ENCODE data around the gene ADAMTSL1. TPM values are rescaled to one million over a fixed set of nuclear protein-coding genes. Genes with fewer than 3 reads are reported as not detected.

ADAMTSL1 gene
- total and polyA plus RNA-seq, 2 experiments from 2014 or later, result 2.3 to 5.0 TPM

DNA sequence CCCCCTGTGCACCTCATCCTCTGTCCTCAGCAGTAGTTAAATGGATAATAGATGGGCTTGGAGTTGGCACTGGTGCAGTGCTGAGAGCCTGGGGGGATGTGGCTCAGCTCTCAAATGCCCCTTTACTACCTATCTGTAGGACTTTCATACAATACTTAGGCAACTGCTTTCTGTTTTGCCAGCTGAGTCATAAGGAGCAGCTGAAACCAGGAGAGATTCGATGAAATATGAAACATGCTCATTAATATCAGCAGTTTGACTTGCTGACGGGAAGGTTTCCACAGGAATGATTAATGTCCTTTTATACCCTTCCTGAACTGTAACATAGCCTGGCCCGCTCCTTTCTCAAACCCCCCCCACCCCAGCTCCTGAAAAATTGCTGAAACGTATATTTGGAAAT, 416.4 kb downstream of the ADAMTSL1 start:
- Histone ChIP-seq H3K27me3 (ENCODE audit: insufficient read depth) (no peaks in the 10 kb centered on the region), H2AFZ (no peak overlapping the region), H3K4me3 (no peak overlapping the region), H3K4me2 (no peak overlapping the region), H3F3A (replicated peaks; ENCODE audit: low read depth) (no peaks in the 10 kb centered on the region), H3K36me3 (ENCODE audit: insufficient read depth) (no peaks in the 10 kb centered on the region), H3K79me2 (replicated peaks; ENCODE audit: insufficient read depth) (no peaks in the 10 kb centered on the region), H3K4me1 (ENCODE audit: insufficient read depth) (peaks cover 5% of the 10 kb centered on the region; the same call in 1 of the 2 replicates), H4K20me1 (replicated peaks; ENCODE audit: insufficient read depth) (no peaks in the 10 kb centered on the region), H3K27ac (ENCODE audit: low read depth) (no peak overlapping the region), H3K9me2 (ENCODE audit: insufficient read depth) (peaks cover 6% of the 10 kb centered on the region)
- Mint-ChIP-seq H3K36me3 (ENCODE audit: low read depth) (no peaks in the 10 kb centered on the region), H3K27me3 (ENCODE audit: insufficient read depth, low read depth, poor library complexity) (no peaks in the 10 kb centered on the region), H3K4me1 (peaks cover 9% of the 10 kb centered on the region), H3K27ac (no peak overlapping the region), H3K4me3 (no peak overlapping the region), H3K9me3 (no peaks in the 10 kb centered on the region; the same call in 2 of the 3 replicates)
- ATAC-seq (no peak), DNase-seq (ENCODE audit: low spot score) (no peak)
- TF ChIP-seq JUNB (IDR thresholded peaks at IDR 0.05; ENCODE audit: unreplicated experiment), result no peak
- TF ChIP-seq, protein P1, sequence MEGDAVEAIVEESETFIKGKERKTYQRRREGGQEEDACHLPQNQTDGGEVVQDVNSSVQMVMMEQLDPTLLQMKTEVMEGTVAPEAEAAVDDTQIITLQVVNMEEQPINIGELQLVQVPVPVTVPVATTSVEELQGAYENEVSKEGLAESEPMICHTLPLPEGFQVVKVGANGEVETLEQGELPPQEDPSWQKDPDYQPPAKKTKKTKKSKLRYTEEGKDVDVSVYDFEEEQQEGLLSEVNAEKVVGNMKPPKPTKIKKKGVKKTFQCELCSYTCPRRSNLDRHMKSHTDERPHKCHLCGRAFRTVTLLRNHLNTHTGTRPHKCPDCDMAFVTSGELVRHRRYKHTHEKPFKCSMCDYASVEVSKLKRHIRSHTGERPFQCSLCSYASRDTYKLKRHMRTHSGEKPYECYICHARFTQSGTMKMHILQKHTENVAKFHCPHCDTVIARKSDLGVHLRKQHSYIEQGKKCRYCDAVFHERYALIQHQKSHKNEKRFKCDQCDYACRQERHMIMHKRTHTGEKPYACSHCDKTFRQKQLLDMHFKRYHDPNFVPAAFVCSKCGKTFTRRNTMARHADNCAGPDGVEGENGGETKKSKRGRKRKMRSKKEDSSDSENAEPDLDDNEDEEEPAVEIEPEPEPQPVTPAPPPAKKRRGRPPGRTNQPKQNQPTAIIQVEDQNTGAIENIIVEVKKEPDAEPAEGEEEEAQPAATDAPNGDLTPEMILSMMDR (conservative IDR thresholded peaks at IDR 0.05; ENCODE audit: low read depth in 2 of 2), result no peak
- no peak for TF ChIP-seq EZH2phosphoT487 (IDR thresholded peaks at IDR 0.05; ENCODE audit: unreplicated experiment)
- no peak for TF ChIP-seq CREB1 (CRISPR knock-in tag; IDR thresholded peaks at IDR 0.05; ENCODE audit: low read depth)
- TF ChIP-seq, protein P2, sequence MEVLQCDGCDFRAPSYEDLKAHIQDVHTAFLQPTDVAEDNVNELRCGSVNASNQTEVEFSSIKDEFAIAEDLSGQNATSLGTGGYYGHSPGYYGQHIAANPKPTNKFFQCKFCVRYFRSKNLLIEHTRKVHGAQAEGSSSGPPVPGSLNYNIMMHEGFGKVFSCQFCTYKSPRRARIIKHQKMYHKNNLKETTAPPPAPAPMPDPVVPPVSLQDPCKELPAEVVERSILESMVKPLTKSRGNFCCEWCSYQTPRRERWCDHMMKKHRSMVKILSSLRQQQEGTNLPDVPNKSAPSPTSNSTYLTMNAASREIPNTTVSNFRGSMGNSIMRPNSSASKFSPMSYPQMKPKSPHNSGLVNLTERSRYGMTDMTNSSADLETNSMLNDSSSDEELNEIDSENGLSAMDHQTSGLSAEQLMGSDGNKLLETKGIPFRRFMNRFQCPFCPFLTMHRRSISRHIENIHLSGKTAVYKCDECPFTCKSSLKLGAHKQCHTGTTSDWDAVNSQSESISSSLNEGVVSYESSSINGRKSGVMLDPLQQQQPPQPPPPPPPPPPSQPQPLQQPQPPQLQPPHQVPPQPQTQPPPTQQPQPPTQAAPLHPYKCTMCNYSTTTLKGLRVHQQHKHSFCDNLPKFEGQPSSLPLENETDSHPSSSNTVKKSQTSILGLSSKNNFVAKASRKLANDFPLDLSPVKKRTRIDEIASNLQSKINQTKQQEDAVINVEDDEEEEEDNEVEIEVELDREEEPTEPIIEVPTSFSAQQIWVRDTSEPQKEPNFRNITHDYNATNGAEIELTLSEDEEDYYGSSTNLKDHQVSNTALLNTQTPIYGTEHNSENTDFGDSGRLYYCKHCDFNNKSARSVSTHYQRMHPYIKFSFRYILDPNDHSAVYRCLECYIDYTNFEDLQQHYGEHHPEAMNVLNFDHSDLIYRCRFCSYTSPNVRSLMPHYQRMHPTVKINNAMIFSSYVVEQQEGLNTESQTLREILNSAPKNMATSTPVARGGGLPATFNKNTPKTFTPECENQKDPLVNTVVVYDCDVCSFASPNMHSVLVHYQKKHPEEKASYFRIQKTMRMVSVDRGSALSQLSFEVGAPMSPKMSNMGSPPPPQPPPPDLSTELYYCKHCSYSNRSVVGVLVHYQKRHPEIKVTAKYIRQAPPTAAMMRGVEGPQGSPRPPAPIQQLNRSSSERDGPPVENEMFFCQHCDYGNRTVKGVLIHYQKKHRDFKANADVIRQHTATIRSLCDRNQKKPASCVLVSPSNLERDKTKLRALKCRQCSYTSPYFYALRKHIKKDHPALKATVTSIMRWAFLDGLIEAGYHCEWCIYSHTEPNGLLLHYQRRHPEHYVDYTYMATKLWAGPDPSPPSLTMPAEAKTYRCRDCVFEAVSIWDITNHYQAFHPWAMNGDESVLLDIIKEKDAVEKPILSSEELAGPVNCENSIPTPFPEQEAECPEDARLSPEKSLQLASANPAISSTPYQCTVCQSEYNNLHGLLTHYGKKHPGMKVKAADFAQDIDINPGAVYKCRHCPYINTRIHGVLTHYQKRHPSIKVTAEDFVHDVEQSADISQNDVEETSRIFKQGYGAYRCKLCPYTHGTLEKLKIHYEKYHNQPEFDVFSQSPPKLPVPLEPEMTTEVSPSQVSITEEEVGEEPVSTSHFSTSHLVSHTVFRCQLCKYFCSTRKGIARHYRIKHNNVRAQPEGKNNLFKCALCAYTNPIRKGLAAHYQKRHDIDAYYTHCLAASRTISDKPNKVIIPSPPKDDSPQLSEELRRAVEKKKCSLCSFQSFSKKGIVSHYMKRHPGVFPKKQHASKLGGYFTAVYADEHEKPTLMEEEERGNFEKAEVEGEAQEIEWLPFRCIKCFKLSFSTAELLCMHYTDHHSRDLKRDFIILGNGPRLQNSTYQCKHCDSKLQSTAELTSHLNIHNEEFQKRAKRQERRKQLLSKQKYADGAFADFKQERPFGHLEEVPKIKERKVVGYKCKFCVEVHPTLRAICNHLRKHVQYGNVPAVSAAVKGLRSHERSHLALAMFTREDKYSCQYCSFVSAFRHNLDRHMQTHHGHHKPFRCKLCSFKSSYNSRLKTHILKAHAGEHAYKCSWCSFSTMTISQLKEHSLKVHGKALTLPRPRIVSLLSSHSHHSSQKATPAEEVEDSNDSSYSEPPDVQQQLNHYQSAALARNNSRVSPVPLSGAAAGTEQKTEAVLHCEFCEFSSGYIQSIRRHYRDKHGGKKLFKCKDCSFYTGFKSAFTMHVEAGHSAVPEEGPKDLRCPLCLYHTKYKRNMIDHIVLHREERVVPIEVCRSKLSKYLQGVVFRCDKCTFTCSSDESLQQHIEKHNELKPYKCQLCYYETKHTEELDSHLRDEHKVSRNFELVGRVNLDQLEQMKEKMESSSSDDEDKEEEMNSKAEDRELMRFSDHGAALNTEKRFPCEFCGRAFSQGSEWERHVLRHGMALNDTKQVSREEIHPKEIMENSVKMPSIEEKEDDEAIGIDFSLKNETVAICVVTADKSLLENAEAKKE (CRISPR knock-in tag; IDR thresholded peaks at IDR 0.05), result no peak
- no peak for TF ChIP-seq NANOG (IDR thresholded peaks at IDR 0.05; ENCODE audit: borderline replicate concordance)
- TF ChIP-seq, protein P3, sequence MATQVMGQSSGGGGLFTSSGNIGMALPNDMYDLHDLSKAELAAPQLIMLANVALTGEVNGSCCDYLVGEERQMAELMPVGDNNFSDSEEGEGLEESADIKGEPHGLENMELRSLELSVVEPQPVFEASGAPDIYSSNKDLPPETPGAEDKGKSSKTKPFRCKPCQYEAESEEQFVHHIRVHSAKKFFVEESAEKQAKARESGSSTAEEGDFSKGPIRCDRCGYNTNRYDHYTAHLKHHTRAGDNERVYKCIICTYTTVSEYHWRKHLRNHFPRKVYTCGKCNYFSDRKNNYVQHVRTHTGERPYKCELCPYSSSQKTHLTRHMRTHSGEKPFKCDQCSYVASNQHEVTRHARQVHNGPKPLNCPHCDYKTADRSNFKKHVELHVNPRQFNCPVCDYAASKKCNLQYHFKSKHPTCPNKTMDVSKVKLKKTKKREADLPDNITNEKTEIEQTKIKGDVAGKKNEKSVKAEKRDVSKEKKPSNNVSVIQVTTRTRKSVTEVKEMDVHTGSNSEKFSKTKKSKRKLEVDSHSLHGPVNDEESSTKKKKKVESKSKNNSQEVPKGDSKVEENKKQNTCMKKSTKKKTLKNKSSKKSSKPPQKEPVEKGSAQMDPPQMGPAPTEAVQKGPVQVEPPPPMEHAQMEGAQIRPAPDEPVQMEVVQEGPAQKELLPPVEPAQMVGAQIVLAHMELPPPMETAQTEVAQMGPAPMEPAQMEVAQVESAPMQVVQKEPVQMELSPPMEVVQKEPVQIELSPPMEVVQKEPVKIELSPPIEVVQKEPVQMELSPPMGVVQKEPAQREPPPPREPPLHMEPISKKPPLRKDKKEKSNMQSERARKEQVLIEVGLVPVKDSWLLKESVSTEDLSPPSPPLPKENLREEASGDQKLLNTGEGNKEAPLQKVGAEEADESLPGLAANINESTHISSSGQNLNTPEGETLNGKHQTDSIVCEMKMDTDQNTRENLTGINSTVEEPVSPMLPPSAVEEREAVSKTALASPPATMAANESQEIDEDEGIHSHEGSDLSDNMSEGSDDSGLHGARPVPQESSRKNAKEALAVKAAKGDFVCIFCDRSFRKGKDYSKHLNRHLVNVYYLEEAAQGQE (IDR thresholded peaks at IDR 0.05; ENCODE audit: unreplicated experiment), result no peak
- TF ChIP-seq EZH2 (IDR thresholded peaks at IDR 0.05; ENCODE audit: low read depth, unreplicated experiment), result no peak
- TF ChIP-seq, protein P4, sequence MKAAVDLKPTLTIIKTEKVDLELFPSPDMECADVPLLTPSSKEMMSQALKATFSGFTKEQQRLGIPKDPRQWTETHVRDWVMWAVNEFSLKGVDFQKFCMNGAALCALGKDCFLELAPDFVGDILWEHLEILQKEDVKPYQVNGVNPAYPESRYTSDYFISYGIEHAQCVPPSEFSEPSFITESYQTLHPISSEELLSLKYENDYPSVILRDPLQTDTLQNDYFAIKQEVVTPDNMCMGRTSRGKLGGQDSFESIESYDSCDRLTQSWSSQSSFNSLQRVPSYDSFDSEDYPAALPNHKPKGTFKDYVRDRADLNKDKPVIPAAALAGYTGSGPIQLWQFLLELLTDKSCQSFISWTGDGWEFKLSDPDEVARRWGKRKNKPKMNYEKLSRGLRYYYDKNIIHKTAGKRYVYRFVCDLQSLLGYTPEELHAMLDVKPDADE (IDR thresholded peaks at IDR 0.05), result no peak
- no peak for TF ChIP-seq ZNF331 (CRISPR knock-in tag; IDR thresholded peaks at IDR 0.05; ENCODE audit: low read depth)
- no peak for TF ChIP-seq ZNF114 (CRISPR knock-in tag; IDR thresholded peaks at IDR 0.05)
- TF ChIP-seq POLR2AphosphoS5 (IDR thresholded peaks at IDR 0.05; ENCODE audit: low read depth), result no peak
- no peak for TF ChIP-seq STAT1 (IDR thresholded peaks at IDR 0.05; ENCODE audit: unreplicated experiment)
